Effector memory CD8-positive, alpha-beta T cell (primary cell): ENCODE data around the gene ASB6.
"Not testable (repeated sequence)": the region's sequence is repeated elsewhere in the genome, so short reads cannot be mapped to it uniquely, and the experiment has no call there.

Experiments
- ATAC-seq: fragments of 150-1000 bp; cut with Tn5 transposase; replicated peaks from 2 replicates; pipeline ENCODE4 v1.10.0; 2021; ENCODE audit warnings: mild to moderate bottlenecking, moderate library complexity
- DNase-seq, 3 experiments: peaks; one replicate each; pipeline ENCODE4 v3.0.0; 2021
- H3K27ac Mint-ChIP-seq, 2 donors: one replicate each; pipeline ENCODE4 v1.8.0; 2022; ENCODE audit warnings: mild to moderate bottlenecking in 2 of 2, mixed read lengths in 2 of 2, moderate library complexity in 2 of 2
- H3K27me3 Mint-ChIP-seq, 2 donors: one replicate each; pipeline ENCODE4 v1.8.0; 2022; ENCODE audit warnings: mixed read lengths in 2 of 2
- H3K36me3 Mint-ChIP-seq: one replicate; pipeline ENCODE4 v1.8.0; 2022; ENCODE audit warnings: mild to moderate bottlenecking, moderate library complexity, mixed read lengths; ENCODE audit not compliant: insufficient read depth
- H3K4me1 Mint-ChIP-seq, 2 donors: one replicate each; pipeline ENCODE4 v1.8.0; 2022; ENCODE audit warnings: low read depth in 2 of 2, mixed read lengths in 2 of 2
- H3K4me3 Mint-ChIP-seq, 2 donors: one replicate each; pipeline ENCODE4 v1.8.0; 2022; ENCODE audit warnings: mild to moderate bottlenecking in 2 of 2, mixed read lengths in 2 of 2, moderate library complexity in 2 of 2
- H3K9me3 Mint-ChIP-seq, 2 donors: one replicate each; pipeline ENCODE4 v1.8.0; 2022; ENCODE audit warnings: mixed read lengths in 2 of 2

ASB6 gene

GRCh38 chr9:129598089-129598596 is 43.8 kb downstream of the ASB6 start:
- peak overlapping the region; percentile 54 to 59 for H3K27ac Mint-ChIP-seq

GRCh38 chr9:129597355-129598088 is 44.4 kb downstream of the ASB6 start:
- DNase-seq, result peak in 1 of 3 experiments; percentile 27
- Mint-ChIP-seq H3K27ac (peak overlapping the region; percentile 54 to 59), H3K36me3 (peaks cover 7% of the 10 kb centered on the region), H3K4me3 (peak overlapping the region; percentile 15 to 60), H3K9me3 (no peaks in the 10 kb centered on the region), H3K27me3 (peaks cover 8 to 9% of the 10 kb centered on the region in 2 donors), H3K4me1 (peaks cover 16 to 17% of the 10 kb centered on the region in 2 donors)
- ATAC-seq, result peak; percentile 83

More at GRCh38 chr9:129598089-129598596, 43.8 kb downstream of the ASB6 start:
- peaks cover 21 to 23% of the 10 kb centered on the region in 2 donors for H3K4me1 Mint-ChIP-seq
- H3K36me3 Mint-ChIP-seq, result peaks cover 7% of the 10 kb centered on the region
- peak; percentile 16 for ATAC-seq
- no peak for DNase-seq
- peaks cover 8 to 9% of the 10 kb centered on the region in 2 donors for H3K27me3 Mint-ChIP-seq
- no peaks in the 10 kb centered on the region for H3K9me3 Mint-ChIP-seq
- H3K4me3 Mint-ChIP-seq, result peak overlapping the region; percentile 15 to 60

GRCh38 chr9:129596541-129597331 is 45.2 kb downstream of the ASB6 start:
- H3K36me3 Mint-ChIP-seq, result peaks cover 7% of the 10 kb centered on the region
- H3K9me3 Mint-ChIP-seq, result no peaks in the 10 kb centered on the region
- peaks cover 8 to 9% of the 10 kb centered on the region in 2 donors for H3K27me3 Mint-ChIP-seq
- H3K4me1 Mint-ChIP-seq, result peaks cover 13 to 16% of the 10 kb centered on the region in 2 donors
- no peak for DNase-seq
- H3K27ac Mint-ChIP-seq, result peak overlapping the region in 1 of 2 donors; percentile 44
- no peak for ATAC-seq
- H3K4me3 Mint-ChIP-seq, result peak overlapping the region; percentile 41 to 45

- DNase-seq, result no peak
- Mint-ChIP-seq H3K4me1 (peaks cover 13 to 16% of the 10 kb centered on the region in 2 donors), H3K36me3 (peaks cover 7% of the 10 kb centered on the region), H3K4me3 (peak overlapping the region; percentile 41 to 45), H3K27ac (peak overlapping the region in 1 of 2 donors; percentile 44), H3K27me3 (peaks cover 9 to 10% of the 10 kb centered on the region in 2 donors), H3K9me3 (no peaks in the 10 kb centered on the region)
- no peak for ATAC-seq
Observed at GRCh38 chr9:129595903-129596540, 45.9 kb downstream of the ASB6 start.

- Mint-ChIP-seq H3K27me3 (peaks cover 16 to 17% of the 10 kb centered on the region in 2 donors), H3K4me1 (peaks cover 13 to 15% of the 10 kb centered on the region in 2 donors), H3K36me3 (peaks cover 7% of the 10 kb centered on the region), H3K4me3 (no peak overlapping the region), H3K9me3 (no peaks in the 10 kb centered on the region), H3K27ac (peak overlapping the region in 1 of 2 donors; percentile 44)
- ATAC-seq (no peak), DNase-seq (no peak)
Observed at GRCh38 chr9:129595311-129595741, 46.6 kb downstream of the ASB6 start.

- H3K27me3 Mint-ChIP-seq, result peaks cover 21 to 23% of the 10 kb centered on the region in 2 donors
- H3K9me3 Mint-ChIP-seq, result no peaks in the 10 kb centered on the region
- no peak overlapping the region for H3K4me3 Mint-ChIP-seq
- no peak overlapping the region for H3K27ac Mint-ChIP-seq
- H3K36me3 Mint-ChIP-seq, result peaks cover 7% of the 10 kb centered on the region
- DNase-seq (no peak), ATAC-seq (no peak)
- peaks cover 13 to 15% of the 10 kb centered on the region in 2 donors for H3K4me1 Mint-ChIP-seq
Observed at GRCh38 chr9:129594632-129595031, 47.3 kb downstream of the ASB6 start.

- ATAC-seq, H3K27ac Mint-ChIP-seq, H3K4me3 Mint-ChIP-seq, DNase-seq, H3K36me3 Mint-ChIP-seq, H3K4me1 Mint-ChIP-seq, H3K9me3 Mint-ChIP-seq: not testable (repeated sequence)
- peaks cover 11 to 18% of the 10 kb centered on the region in 2 donors for H3K27me3 Mint-ChIP-seq
Observed at GRCh38 chr9:129592790-129593189, 49.2 kb downstream of the ASB6 start.

- H3K27ac Mint-ChIP-seq, result no peak overlapping the region
- H3K4me1 Mint-ChIP-seq, result peaks cover 7 to 8% of the 10 kb centered on the region in 2 donors
- no peaks in the 10 kb centered on the region for H3K9me3 Mint-ChIP-seq
- no peak overlapping the region for H3K4me3 Mint-ChIP-seq
- peaks cover 7% of the 10 kb centered on the region for H3K36me3 Mint-ChIP-seq
- peaks cover 11 to 18% of the 10 kb centered on the region in 2 donors for H3K27me3 Mint-ChIP-seq
- ATAC-seq (no peak), DNase-seq (no peak)
Observed at GRCh38 chr9:129591916-129592315, 50.0 kb downstream of the ASB6 start.

- H3K27ac Mint-ChIP-seq, result no peak overlapping the region
Observed at GRCh38 chr9:129590466-129590865, 51.5 kb downstream of the ASB6 start.

GRCh38 chr9:129587487-129588262 is 54.3 kb downstream of the ASB6 start:
- Mint-ChIP-seq H3K27me3 (peaks cover 11 to 18% of the 10 kb centered on the region in 2 donors), H3K9me3 (peaks cover 0 to 2% of the 10 kb centered on the region in 2 donors), H3K4me1 (peaks cover 7 to 27% of the 10 kb centered on the region in 2 donors), H3K27ac (peak overlapping the region in 1 of 2 donors; percentile 83), H3K36me3 (no peaks in the 10 kb centered on the region), H3K4me3 (no peak overlapping the region)
- DNase-seq (no peak), ATAC-seq (no peak)

More at GRCh38 chr9:129590466-129590865, 51.5 kb downstream of the ASB6 start:
- ATAC-seq (no peak), DNase-seq (no peak)
- peaks cover 11 to 18% of the 10 kb centered on the region in 2 donors for H3K27me3 Mint-ChIP-seq
- peaks cover 2% of the 10 kb centered on the region for H3K36me3 Mint-ChIP-seq
- H3K4me1 Mint-ChIP-seq, result peaks cover 0 to 8% of the 10 kb centered on the region in 2 donors
- no peak overlapping the region for H3K4me3 Mint-ChIP-seq
- H3K9me3 Mint-ChIP-seq, result no peaks in the 10 kb centered on the region

- DNase-seq (peak in 1 of 3 experiments; percentile 24), ATAC-seq (peak; percentile 76)
- Mint-ChIP-seq H3K9me3 (peaks cover 0 to 2% of the 10 kb centered on the region in 2 donors), H3K27me3 (peaks cover 11 to 18% of the 10 kb centered on the region in 2 donors), H3K27ac (peak overlapping the region in 1 of 2 donors; percentile 83), H3K4me3 (peak overlapping the region in 1 of 2 donors; percentile 47), H3K4me1 (peaks cover 7 to 29% of the 10 kb centered on the region in 2 donors), H3K36me3 (no peaks in the 10 kb centered on the region)
Observed at GRCh38 chr9:129586685-129587084, 55.3 kb downstream of the ASB6 start.

- peaks cover 11 to 18% of the 10 kb centered on the region in 2 donors for H3K27me3 Mint-ChIP-seq
- peaks cover 0 to 2% of the 10 kb centered on the region in 2 donors for H3K9me3 Mint-ChIP-seq
- H3K27ac Mint-ChIP-seq, result peak overlapping the region in 1 of 2 donors; percentile 83
- H3K36me3 Mint-ChIP-seq, result no peaks in the 10 kb centered on the region
- H3K4me1 Mint-ChIP-seq, result peaks cover 7 to 29% of the 10 kb centered on the region in 2 donors
- H3K4me3 Mint-ChIP-seq, result no peak overlapping the region
- DNase-seq (no peak), ATAC-seq (peak; percentile 67)
Observed at GRCh38 chr9:129586245-129586644, 55.7 kb downstream of the ASB6 start.
